ENCODE results near the gene SLC9A9. TPM values are rescaled to one million over a fixed set of nuclear protein-coding genes. Genes with fewer than 3 reads are reported as not detected.

Gene SLC9A9
- total RNA-seq, 4 donors from 2014 or later = 13.4 to 15.0 (median 14.4) TPM

GRCh38 chr3:143476965-143477640 lies 371.2 kb downstream of the SLC9A9 start:
- peaks cover 0 to 10% (median under 1%) of the 10 kb centered on the region in 4 donors for H3K4me1 ChIP-seq
- 95% methylated on average over 7 of the region's 7 CpGs for WGBS
- no peak overlapping the region for H3K4me3 ChIP-seq
- no peaks in the 10 kb centered on the region for H3K36me3 ChIP-seq
- intact Hi-C loops (cut with DNase I) = no loop called here
- TF ChIP-seq POLR2AphosphoS5 (IDR thresholded peaks at IDR 0.05) (no peak), EP300 (IDR thresholded peaks at IDR 0.05) (no peak), POLR2A (IDR thresholded peaks at IDR 0.05; ENCODE audit: low read depth) (no peak)
- TF ChIP-seq, protein P1, sequence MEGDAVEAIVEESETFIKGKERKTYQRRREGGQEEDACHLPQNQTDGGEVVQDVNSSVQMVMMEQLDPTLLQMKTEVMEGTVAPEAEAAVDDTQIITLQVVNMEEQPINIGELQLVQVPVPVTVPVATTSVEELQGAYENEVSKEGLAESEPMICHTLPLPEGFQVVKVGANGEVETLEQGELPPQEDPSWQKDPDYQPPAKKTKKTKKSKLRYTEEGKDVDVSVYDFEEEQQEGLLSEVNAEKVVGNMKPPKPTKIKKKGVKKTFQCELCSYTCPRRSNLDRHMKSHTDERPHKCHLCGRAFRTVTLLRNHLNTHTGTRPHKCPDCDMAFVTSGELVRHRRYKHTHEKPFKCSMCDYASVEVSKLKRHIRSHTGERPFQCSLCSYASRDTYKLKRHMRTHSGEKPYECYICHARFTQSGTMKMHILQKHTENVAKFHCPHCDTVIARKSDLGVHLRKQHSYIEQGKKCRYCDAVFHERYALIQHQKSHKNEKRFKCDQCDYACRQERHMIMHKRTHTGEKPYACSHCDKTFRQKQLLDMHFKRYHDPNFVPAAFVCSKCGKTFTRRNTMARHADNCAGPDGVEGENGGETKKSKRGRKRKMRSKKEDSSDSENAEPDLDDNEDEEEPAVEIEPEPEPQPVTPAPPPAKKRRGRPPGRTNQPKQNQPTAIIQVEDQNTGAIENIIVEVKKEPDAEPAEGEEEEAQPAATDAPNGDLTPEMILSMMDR (IDR thresholded peaks at IDR 0.05) = no peak
- H3K9me3 ChIP-seq = no peaks in the 10 kb centered on the region
- H3K27me3 ChIP-seq = no peaks in the 10 kb centered on the region
- DNase-seq (ENCODE audit: extremely low spot score) = no peak
- no peak overlapping the region for H3K27ac ChIP-seq (replicated peaks in 1 of 4)

GRCh38 chr3:143475981-143476380 lies 372.3 kb downstream of the SLC9A9 start:
- no peak overlapping the region for H3K4me3 ChIP-seq
- 77% methylated on average over 3 of the region's 3 CpGs for WGBS
- H3K27me3 ChIP-seq = no peaks in the 10 kb centered on the region
- DNase-seq (ENCODE audit: extremely low spot score) = no peak
- intact Hi-C loops (cut with DNase I) = no loop called here
- H3K4me1 ChIP-seq = peaks cover 0 to 7% (median 0%) of the 10 kb centered on the region in 4 donors
- no peak overlapping the region for H3K27ac ChIP-seq (replicated peaks in 1 of 4)
- TF ChIP-seq, protein P1 (IDR thresholded peaks at IDR 0.05) = no peak
- no peak for TF ChIP-seq POLR2A (IDR thresholded peaks at IDR 0.05; ENCODE audit: low read depth)
- no peaks in the 10 kb centered on the region for H3K36me3 ChIP-seq
- no peaks in the 10 kb centered on the region for H3K9me3 ChIP-seq

GRCh38 chr3:143472731-143473523 lies 375.3 kb downstream of the SLC9A9 start:
- H3K36me3 ChIP-seq = no peaks in the 10 kb centered on the region
- H3K27me3 ChIP-seq = no peaks in the 10 kb centered on the region
- no peaks in the 10 kb centered on the region for H3K9me3 ChIP-seq
- no peak for DNase-seq (ENCODE audit: extremely low spot score)
- H3K27ac ChIP-seq (replicated peaks in 1 of 4) = no peak overlapping the region
- TF ChIP-seq, protein P1 (IDR thresholded peaks at IDR 0.05) = no peak
- TF ChIP-seq POLR2A (IDR thresholded peaks at IDR 0.05; ENCODE audit: low read depth) = no peak
- intact Hi-C loops (cut with DNase I) = no loop called here
- H3K4me1 ChIP-seq = peaks cover 0 to 2% (median 0%) of the 10 kb centered on the region in 4 donors
- WGBS = 92% methylated on average over 7 of the region's 7 CpGs
- H3K4me3 ChIP-seq = no peak overlapping the region

DNA sequence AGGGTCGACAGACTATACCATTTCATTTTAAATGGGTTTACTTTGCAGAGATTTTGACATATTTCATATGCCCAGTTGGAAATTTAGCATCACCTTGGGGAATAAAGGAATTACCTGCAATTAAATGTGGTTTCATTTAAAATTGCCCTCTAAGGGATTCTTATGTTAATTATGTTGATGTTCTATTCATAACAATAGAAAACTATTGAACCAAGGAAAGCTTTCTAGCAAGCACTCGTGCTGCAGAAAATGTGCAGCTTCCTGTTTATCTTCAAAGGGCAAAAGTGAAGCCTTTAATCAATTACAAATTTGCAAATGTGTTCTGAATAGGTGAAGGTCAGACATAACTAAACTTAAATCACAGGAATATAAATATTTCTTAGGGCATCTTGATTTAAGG lies 376.6 kb downstream of the SLC9A9 start:
- H3K36me3 ChIP-seq = peaks cover 0 to 4% (median 2%) of the 10 kb centered on the region in 4 donors
- intact Hi-C loops (cut with DNase I) = no loop called here
- TF ChIP-seq POLR2AphosphoS5 (IDR thresholded peaks at IDR 0.05) (no peak), POLR2A (IDR thresholded peaks at IDR 0.05; ENCODE audit: low read depth) (no peak), EP300 (IDR thresholded peaks at IDR 0.05) (no peak)
- TF ChIP-seq, protein P1 (IDR thresholded peaks at IDR 0.05) = no peak
- H3K4me1 ChIP-seq = no peaks in the 10 kb centered on the region
- WGBS = 83% methylated on average over 2 of the region's 2 CpGs
- no peak overlapping the region for H3K27ac ChIP-seq (replicated peaks in 1 of 4)
- no peaks in the 10 kb centered on the region for H3K27me3 ChIP-seq
- no peaks in the 10 kb centered on the region for H3K9me3 ChIP-seq
- no peak for DNase-seq (ENCODE audit: extremely low spot score)
- no peak overlapping the region for H3K4me3 ChIP-seq

All from esophagus muscularis mucosa (tissue), 4 donors.